ENCODE measurements around the gene DHCR24. TPM values are rescaled to one million over a fixed set of nuclear protein-coding genes. Genes with fewer than 3 reads are reported as not detected.
"Not testable (repeated sequence)": the region's sequence is repeated elsewhere in the genome, so short reads cannot be mapped to it uniquely, and the experiment has no call there.

The DHCR24 gene
- total and polyA plus RNA-seq, 2 donors (not counting 3 experiments of a cell fraction or from before 2014, with no cell fraction given), result 223 to 239 TPM

DNA sequence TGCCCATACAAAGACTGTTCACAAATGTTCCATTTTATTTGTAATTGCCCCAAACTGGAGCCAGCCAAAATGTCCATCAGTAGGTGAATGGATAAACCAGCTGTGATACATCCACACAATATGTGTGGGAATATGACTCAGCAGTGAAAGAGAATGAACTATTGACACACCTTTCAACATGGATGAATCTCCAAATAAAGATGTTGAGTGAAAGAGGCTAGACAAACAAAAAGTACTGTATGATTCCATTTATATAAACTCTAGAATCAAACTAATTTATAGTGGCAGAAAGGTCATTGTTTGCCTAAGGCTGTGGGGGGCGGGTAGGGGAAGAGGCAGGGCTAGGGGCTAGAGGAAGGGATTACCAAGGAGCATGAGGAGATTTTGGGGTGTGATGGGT lies 4.5 kb downstream of the DHCR24 start:
- no peak overlapping the region for H3K9ac ChIP-seq (replicated peaks; ENCODE audit: extremely low read depth, insufficient read depth, low read length)
- H3K27ac ChIP-seq (ENCODE audit: insufficient read depth, low read depth, low read length), result no peak overlapping the region
- intact Hi-C loops (cut with micrococcal nuclease) (no loop called here), dilution Hi-C loops (cut with MboI; ENCODE audit: extremely low pct_ligation_motif_present, low sequenced_read_pairs) (no loop called here)
- CTCF ChIA-PET, result interaction anchor here (1.1 kb wide), 1 partner anchor 114 kb away, joined by 3 read pairs; no protein-coding TSS in a partner anchor
- peaks cover 2 to 3% of the 10 kb centered on the region in 2 experiments for H3K36me3 ChIP-seq (ENCODE audit: control insufficient read depth in 2 of 2, extremely low read depth in 1 of 2, insufficient read depth in 2 of 2, low read length in 2 of 2)
- FAIRE-seq, result no peak
- TF ChIP-seq FOS (IDR thresholded peaks at IDR 0.05; ENCODE audit: borderline replicate concordance, insufficient read depth, low read length) (no peak), EZH2 (IDR thresholded peaks at IDR 0.05; ENCODE audit: borderline replicate concordance, low read depth, low read length, severe bottlenecking) (no peak), JUN (IDR thresholded peaks at IDR 0.05; ENCODE audit: borderline replicate concordance, insufficient read depth, insufficient read length, low read depth) (no peak), POLR2AphosphoS5 (IDR thresholded peaks at IDR 0.05; ENCODE audit: insufficient read depth, low read depth, low read length) (no peak)
- peaks cover 4% of the 10 kb centered on the region for H4K20me1 ChIP-seq (replicated peaks; ENCODE audit: control insufficient read depth, extremely low read depth, insufficient read depth, low read length)
- H3K9me3 ChIP-seq (replicated peaks; ENCODE audit: control insufficient read depth, insufficient read depth, low read length), result no peaks in the 10 kb centered on the region
- no peaks in the 10 kb centered on the region for H3K9me1 ChIP-seq (replicated peaks; ENCODE audit: control insufficient read depth, extremely low read depth, insufficient read depth, low read length)
- H3K4me1 ChIP-seq (ENCODE audit: control insufficient read depth, extremely low read depth, insufficient read depth, low read length), result peaks cover 27% of the 10 kb centered on the region
- H3K79me2 ChIP-seq (ENCODE audit: control insufficient read depth, insufficient read depth, low read length), result peaks cover 90% of the 10 kb centered on the region
- no peak overlapping the region for H3K4me3 ChIP-seq (replicated peaks in 1 of 3; ENCODE audit: insufficient read depth in 1 of 3, low read depth in 1 of 3, low read length in 3 of 3)
- BruUV-seq (replicated peaks), result no TSS peak
- POLR2A ChIA-PET, result no interaction called here
- DNase-seq (ENCODE audit: low read depth, low spot score), result no peak
- no peak overlapping the region for H2AFZ ChIP-seq (ENCODE audit: low read depth, low read length)
- H3K27me3 ChIP-seq (ENCODE audit: control insufficient read depth in 2 of 2, insufficient read depth in 2 of 2, low read length in 2 of 2), result no peaks in the 10 kb centered on the region
- H3K4me2 ChIP-seq (ENCODE audit: insufficient read depth, low read length), result no peak overlapping the region

DNA sequence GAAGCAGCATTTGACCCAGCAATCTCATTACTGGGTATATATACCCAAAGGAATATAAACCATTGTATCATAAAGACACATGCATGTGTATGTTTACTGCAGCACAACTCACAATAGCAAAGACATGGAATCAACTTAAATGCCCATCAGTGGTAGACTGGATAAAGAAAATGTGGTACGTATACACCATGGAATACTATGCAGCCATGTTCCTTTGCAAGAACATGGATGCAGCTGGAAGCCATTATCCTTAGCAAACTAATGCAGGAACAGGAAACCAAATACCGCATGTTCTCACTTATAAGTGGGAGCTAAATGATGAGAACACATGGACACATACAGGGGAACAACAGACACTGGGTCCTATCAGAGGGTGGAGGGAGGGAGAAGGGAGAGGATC lies 5.4 kb downstream of the DHCR24 start:
- BruUV-seq (replicated peaks); H3K9ac ChIP-seq (replicated peaks; ENCODE audit: extremely low read depth, insufficient read depth, low read length); H3K4me2 ChIP-seq (ENCODE audit: insufficient read depth, low read length); H2AFZ ChIP-seq (ENCODE audit: low read depth, low read length); H3K9me1 ChIP-seq (replicated peaks; ENCODE audit: control insufficient read depth, extremely low read depth, insufficient read depth, low read length); FAIRE-seq; H3K27me3 ChIP-seq (ENCODE audit: control insufficient read depth in 2 of 2, insufficient read depth in 2 of 2, low read length in 2 of 2); intact Hi-C loops (cut with micrococcal nuclease); DNase-seq (ENCODE audit: low read depth, low spot score); H3K27ac ChIP-seq (ENCODE audit: insufficient read depth, low read depth, low read length); dilution Hi-C loops (cut with MboI; ENCODE audit: extremely low pct_ligation_motif_present, low sequenced_read_pairs); H3K9me3 ChIP-seq (replicated peaks; ENCODE audit: control insufficient read depth, insufficient read depth, low read length); POLR2A ChIA-PET; H3K4me3 ChIP-seq (replicated peaks in 1 of 3; ENCODE audit: insufficient read depth in 1 of 3, low read depth in 1 of 3, low read length in 3 of 3); H3K36me3 ChIP-seq (ENCODE audit: control insufficient read depth in 2 of 2, extremely low read depth in 1 of 2, insufficient read depth in 2 of 2, low read length in 2 of 2); H4K20me1 ChIP-seq (replicated peaks; ENCODE audit: control insufficient read depth, extremely low read depth, insufficient read depth, low read length): not testable (repeated sequence)
- H3K79me2 ChIP-seq (ENCODE audit: control insufficient read depth, insufficient read depth, low read length), result peaks cover 95% of the 10 kb centered on the region
- CTCF ChIA-PET, result interaction anchor here (0.6 kb wide), 1 partner anchor 54 kb away, joined by 3 read pairs; no protein-coding TSS in a partner anchor
- H3K4me1 ChIP-seq (ENCODE audit: control insufficient read depth, extremely low read depth, insufficient read depth, low read length), result peaks cover 26% of the 10 kb centered on the region

Measured in endothelial cell of umbilical vein (primary cell).